Testis (tissue), 2 donors: Measurements from ENCODE around the gene LETM1.
"Not testable (repeated sequence)": the region's sequence is repeated elsewhere in the genome, so short reads cannot be mapped to it uniquely, and the experiment has no call there.

ENCODE experiments used
- POLR2A ChIP-seq: fragments of 450-650 bp; IDR thresholded peaks from one replicate; pipeline ENCODE4 v1.6.1; 2017; ENCODE audit warnings: antibody characterized with exemption, mild to moderate bottlenecking, moderate library complexity
- TF ChIP-seq, protein P1 (sequence below), 3 experiments: fragments of 450-650 bp in 2 of 3; fragments of 200-600 bp in 1 of 3; sonication (generic) in 1 of 3; IDR thresholded peaks; one replicate each; pipeline ENCODE4 v1.5.1; 2016 to 2019; ENCODE audit warnings: antibody characterized with exemption in 3 of 3, mild to moderate bottlenecking in 2 of 3, moderate library complexity in 1 of 3

GRCh38 chr4:1844618-1845017 lies 11.3 kb downstream of the LETM1 start:
- TF ChIP-seq, protein P1, sequence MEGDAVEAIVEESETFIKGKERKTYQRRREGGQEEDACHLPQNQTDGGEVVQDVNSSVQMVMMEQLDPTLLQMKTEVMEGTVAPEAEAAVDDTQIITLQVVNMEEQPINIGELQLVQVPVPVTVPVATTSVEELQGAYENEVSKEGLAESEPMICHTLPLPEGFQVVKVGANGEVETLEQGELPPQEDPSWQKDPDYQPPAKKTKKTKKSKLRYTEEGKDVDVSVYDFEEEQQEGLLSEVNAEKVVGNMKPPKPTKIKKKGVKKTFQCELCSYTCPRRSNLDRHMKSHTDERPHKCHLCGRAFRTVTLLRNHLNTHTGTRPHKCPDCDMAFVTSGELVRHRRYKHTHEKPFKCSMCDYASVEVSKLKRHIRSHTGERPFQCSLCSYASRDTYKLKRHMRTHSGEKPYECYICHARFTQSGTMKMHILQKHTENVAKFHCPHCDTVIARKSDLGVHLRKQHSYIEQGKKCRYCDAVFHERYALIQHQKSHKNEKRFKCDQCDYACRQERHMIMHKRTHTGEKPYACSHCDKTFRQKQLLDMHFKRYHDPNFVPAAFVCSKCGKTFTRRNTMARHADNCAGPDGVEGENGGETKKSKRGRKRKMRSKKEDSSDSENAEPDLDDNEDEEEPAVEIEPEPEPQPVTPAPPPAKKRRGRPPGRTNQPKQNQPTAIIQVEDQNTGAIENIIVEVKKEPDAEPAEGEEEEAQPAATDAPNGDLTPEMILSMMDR (IDR thresholded peaks at IDR 0.05), result not testable (repeated sequence)
- TF ChIP-seq POLR2A, result not testable (repeated sequence)
